Adrenal gland (tissue), 12 donors: ENCODE results near the gene AFDN. TPM values are rescaled to one million over a fixed set of nuclear protein-coding genes. Genes with fewer than 3 reads are reported as not detected.

ENCODE experiments used
- DNase-seq, 7 donors: peaks; one replicate each; pipeline ENCODE4 v3.0.0-alpha.2; 2019 to 2020
- H3K27ac ChIP-seq, 5 donors: fragments of 200-600 bp; sonication (generic) in 4 of 5; 1 replicate in 3 of 5; 2 replicates in 2 of 5; pipeline versions ENCODE4 v1.5.1 to v1.8.0; 2016 to 2020; ENCODE audit warnings: mild to moderate bottlenecking in 1 of 5
- H3K27me3 ChIP-seq: fragments of 200-600 bp; 2 replicates; pipeline ENCODE4 v1.8.0; 2021
- H3K36me3 ChIP-seq, 2 donors: fragments of 200-600 bp; replicated peaks in 1 of 2; 1 replicate in 1 of 2; 2 replicates in 1 of 2; pipeline versions ENCODE4 v1.5.1 to v1.8.0; 2018 to 2022
- H3K4me1 ChIP-seq, 2 donors: fragments of 200-600 bp; replicated peaks in 1 of 2; 1 replicate in 1 of 2; 2 replicates in 1 of 2; pipeline versions ENCODE4 v1.5.1 to v1.8.0; 2018 to 2021
- H3K4me3 ChIP-seq, 4 donors: fragments of 200-600 bp; sonication (generic) in 3 of 4; one replicate each; pipeline ENCODE4 v1.5.1; 2016 to 2018
- H3K9me3 ChIP-seq, 3 donors: fragments of 200-600 bp; sonication (generic) in 1 of 3; replicated peaks in 1 of 3; 1 replicate in 2 of 3; 2 replicates in 1 of 3; pipeline versions ENCODE4 v1.5.1 to v1.8.0; 2016 to 2021
- CTCF ChIP-seq, 6 experiments: fragments of 450-650 bp in 4 of 6; fragments of 200-600 bp in 2 of 6; sonication (generic) in 1 of 6; IDR thresholded peaks; 1 replicate in 5 of 6; 2 replicates in 1 of 6; pipeline versions ENCODE4 v1.5.1 to v1.8.0; 2016 to 2021; ENCODE audit warnings: antibody characterized with exemption in 6 of 6, mild to moderate bottlenecking in 2 of 6, moderate library complexity in 1 of 6
- POLR2A ChIP-seq, 2 donors: fragments of 450-650 bp; IDR thresholded peaks; one replicate each; pipeline ENCODE4 v1.6.1; 2017; ENCODE audit warnings: antibody characterized with exemption in 2 of 2, mild to moderate bottlenecking in 2 of 2, moderate library complexity in 1 of 2
- WGBS, 4 donors: extraction: QIAGEN DNeasy Blood & Tissue Kit in 2 of 4; methylation state at CpG; one replicate each; pipeline versions ENCODE4 v1.1.5 to v1.1.7; 2013 to 2017; 5-methylcytosine and 5-hydroxymethylcytosine counted together
- intact Hi-C, 2 donors: fragments of 100-400 bp; cut with DNase I; formaldehyde crosslinking; loops; one replicate each; pipeline versions ENCODE4 v1.14.1 to v1.15.0; 2022 to 2023
- polyA plus RNA-seq, 3 donors: library from polyadenylated mRNA; stranded (reverse); fragments of 200-250 nt in 2 of 3; fragments of 350-450 nt in 1 of 3; fragmentation: Illumina TruSeq in 1 of 3; extraction: RNeasy Lipid Tissue Mini Kit (QIAGEN cat#74804) in 1 of 3; gene quantifications; one replicate each; pipeline ENCODE4 v1.2.3, GENCODE V29; 2013 to 2014
- total RNA-seq, 9 donors: library from RNA; depleted of rRNA in 4 of 9; stranded (reverse); fragments of >200 nt in 4 of 9; fragments of 120-200 nt in 1 of 9; fragmentation: NEBNext Ultra II Directional in 1 of 9; extraction: Animal tissue kit (Norgen Biotek cat#: 25700) in 1 of 9; gene quantifications; one replicate each; pipeline versions ENCODE4 v1.1.0 to v1.2.4, GENCODE V29; 2013 to 2023
- donor health status: healthy with polysubstance abuse.
- donor health status: Bipolar disorder and iron deficiency.
- donor health status: DM: yes; HTN: yes; CAD: no.
- donor health status: DM: no; HTN: no; CAD: no.
- donor health status: DM: no; HTN: no; CAD: no.
- donor health status: DM: yes; HTN: yes; CAD: no.

The AFDN gene
- total and polyA plus RNA-seq, 12 donors, result 15.2 to 47.1 (median 39.3) TPM

- DNase-seq, result no peak
- Histone ChIP-seq H3K9me3 (no peaks in the 10 kb centered on the region), H3K27ac (no peak overlapping the region), H3K27me3 (no peaks in the 10 kb centered on the region), H3K36me3 (no peaks in the 10 kb centered on the region), H3K4me1 (peaks cover 5 to 19% of the 10 kb centered on the region in 2 donors), H3K4me3 (no peak overlapping the region)
- intact Hi-C loops, result loop anchor here in 1 of 2 donors (5.0 kb wide), 1 partner anchor 1684 kb away; no protein-coding TSS in a partner anchor
- TF ChIP-seq CTCF (IDR thresholded peaks at IDR 0.05) (no peak), POLR2A (IDR thresholded peaks at IDR 0.05) (no peak)
- WGBS, 4 donors, result 87 to 95% (median 90%) methylated on average over 4 of the region's 4 CpGs
Observed at GRCh38 chr6:167845856-167846255, 19.1 kb downstream of the AFDN start.

GRCh38 chr6:167846997-167847606 lies 20.4 kb downstream of the AFDN start:
- Histone ChIP-seq H3K4me1 (peaks cover 5 to 19% of the 10 kb centered on the region in 2 donors), H3K36me3 (no peaks in the 10 kb centered on the region), H3K27me3 (no peaks in the 10 kb centered on the region), H3K27ac (no peak overlapping the region), H3K4me3 (no peak overlapping the region), H3K9me3 (no peaks in the 10 kb centered on the region)
- TF ChIP-seq POLR2A (IDR thresholded peaks at IDR 0.05) (no peak), CTCF (IDR thresholded peaks at IDR 0.05) (no peak)
- WGBS, 4 donors, result 71 to 81% (median 76%) methylated on average over 6 of the region's 6 CpGs
- intact Hi-C loops, result loop anchor here in 1 of 2 donors (5.0 kb wide), 1 partner anchor 1685 kb away; no protein-coding TSS in a partner anchor
- DNase-seq, result no peak

GRCh38 chr6:167847936-167848335 lies 21.2 kb downstream of the AFDN start:
- intact Hi-C loops, result loop anchor here in 1 of 2 donors (5.0 kb wide), 1 partner anchor 1686 kb away; no protein-coding TSS in a partner anchor
- Histone ChIP-seq H3K4me1 (peaks cover 5 to 19% of the 10 kb centered on the region in 2 donors), H3K4me3 (no peak overlapping the region), H3K27me3 (no peaks in the 10 kb centered on the region), H3K27ac (no peak overlapping the region), H3K36me3 (no peaks in the 10 kb centered on the region), H3K9me3 (no peaks in the 10 kb centered on the region)
- TF ChIP-seq CTCF (IDR thresholded peaks at IDR 0.05), result no peak
- DNase-seq, result no peak
- WGBS, 4 donors, result 58 to 79% (median 71%) methylated on average over 1 of the region's 1 CpG

- H3K27ac ChIP-seq, result no peak overlapping the region
- H3K36me3 ChIP-seq, result no peaks in the 10 kb centered on the region
- no peaks in the 10 kb centered on the region for H3K27me3 ChIP-seq
- H3K4me1 ChIP-seq, result peaks cover 5 to 19% of the 10 kb centered on the region in 2 donors
- intact Hi-C loops, result loop anchor here in 1 of 2 donors (5.0 kb wide), 1 partner anchor 1686 kb away; no protein-coding TSS in a partner anchor
- H3K4me3 ChIP-seq, result no peak overlapping the region
- no peak for DNase-seq
- no peaks in the 10 kb centered on the region for H3K9me3 ChIP-seq
- TF ChIP-seq CTCF (IDR thresholded peaks at IDR 0.05) (no peak), POLR2A (IDR thresholded peaks at IDR 0.05) (no peak)
- WGBS, 4 donors, result 96 to 99% (median 98%) methylated on average over 4 of the region's 4 CpGs
Observed at GRCh38 chr6:167848783-167849182, 22.1 kb downstream of the AFDN start.
